ENCODE measurements around the gene LHFPL3. TPM values are rescaled to one million over a fixed set of nuclear protein-coding genes. Genes with fewer than 3 reads are reported as not detected.

LHFPL3 gene
- total RNA-seq, 2 donors from 2014 or later, result not detected

DNA sequence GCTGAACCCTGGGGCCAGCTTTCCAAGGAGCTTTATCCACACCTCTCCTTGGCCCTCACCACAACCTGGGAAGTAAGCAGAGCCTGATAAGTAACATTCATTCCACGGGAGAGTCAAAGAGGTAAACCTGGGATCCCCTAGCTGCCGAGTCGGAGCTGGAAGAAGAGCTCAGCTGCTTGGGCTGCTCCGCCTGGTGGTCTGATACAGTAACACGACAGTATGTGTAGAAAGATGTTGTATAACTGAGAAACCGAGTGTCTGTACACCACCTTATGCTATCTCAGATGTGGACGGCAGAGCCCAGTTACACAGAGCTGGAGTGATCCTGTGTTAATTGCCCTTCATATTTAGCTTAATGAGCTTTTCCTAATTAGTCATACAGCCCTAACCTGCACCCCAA lies 534.3 kb downstream of the LHFPL3 start:
- Mint-ChIP-seq H3K36me3 (ENCODE audit: insufficient read depth in 2 of 2) (peaks cover 1 to 3% of the 10 kb centered on the region in 2 donors), H3K27me3 (ENCODE audit: low read depth) (no peaks in the 10 kb centered on the region), H3K4me3 (no peak overlapping the region), H3K27ac (no peak overlapping the region), H3K4me1 (ENCODE audit: low read depth) (peaks cover 12% of the 10 kb centered on the region), H3K9me3 (peaks cover 1 to 4% of the 10 kb centered on the region in 2 donors)
- ATAC-seq (replicated peaks in 1 of 2) (no peak), DNase-seq (no peak)

DNA sequence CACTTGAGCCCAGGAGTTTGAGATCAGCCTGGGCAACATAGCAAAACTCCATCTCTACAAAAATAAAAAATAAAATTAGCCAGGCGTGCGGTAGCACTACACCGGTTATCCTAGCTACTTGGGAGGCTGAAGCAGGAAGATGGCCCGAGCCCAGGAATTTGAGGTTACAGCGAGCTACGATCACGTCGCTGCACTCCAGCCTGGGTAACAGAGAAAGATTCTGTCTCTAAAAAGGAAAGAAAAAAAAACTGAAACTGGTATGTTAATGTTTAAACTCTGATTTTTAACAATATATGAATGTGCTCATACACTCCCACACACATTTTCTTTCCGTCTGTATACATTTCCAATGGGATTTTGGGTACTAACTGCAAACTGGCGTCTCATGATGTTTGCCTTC lies 545.0 kb downstream of the LHFPL3 start:
- DNase-seq, result no peak
- H3K27ac Mint-ChIP-seq, result no peak overlapping the region
- ATAC-seq (replicated peaks in 1 of 2), result no peak
- H3K4me3 Mint-ChIP-seq, result no peak overlapping the region
- H3K27me3 Mint-ChIP-seq (ENCODE audit: low read depth), result peaks cover 7% of the 10 kb centered on the region
- H3K4me1 Mint-ChIP-seq (ENCODE audit: low read depth), result peaks cover 7% of the 10 kb centered on the region
- H3K9me3 Mint-ChIP-seq, result no peaks in the 10 kb centered on the region
- no peaks in the 10 kb centered on the region for H3K36me3 Mint-ChIP-seq (ENCODE audit: insufficient read depth in 2 of 2)

DNA sequence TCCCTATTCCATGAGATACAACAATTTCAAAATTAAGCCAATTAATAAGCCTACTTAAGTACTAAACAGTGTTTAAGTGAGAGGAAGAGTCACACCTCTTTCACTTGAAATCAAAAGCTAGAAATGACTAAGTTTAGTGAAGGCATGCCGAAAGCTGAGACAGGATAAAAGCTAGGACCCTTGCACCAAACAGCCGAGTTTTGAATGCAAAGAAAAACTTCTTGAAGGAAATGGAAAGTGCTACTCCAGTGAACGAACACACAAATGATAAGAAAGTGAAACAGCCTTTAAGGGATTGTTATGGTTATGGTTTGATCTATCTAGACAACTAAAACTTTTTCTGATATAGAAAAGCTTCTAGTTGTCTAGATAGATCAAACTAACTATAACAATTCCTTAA lies 550.2 kb downstream of the LHFPL3 start:
- ATAC-seq (replicated peaks in 1 of 2) (peak; percentile 73 to 79), DNase-seq (no peak)
- peaks cover 19% of the 10 kb centered on the region for H3K4me1 Mint-ChIP-seq (ENCODE audit: low read depth)
- peaks cover 7% of the 10 kb centered on the region for H3K27me3 Mint-ChIP-seq (ENCODE audit: low read depth)
- peak overlapping the region; percentile 41 to 74 for H3K4me3 Mint-ChIP-seq
- H3K9me3 Mint-ChIP-seq, result no peaks in the 10 kb centered on the region
- no peaks in the 10 kb centered on the region for H3K36me3 Mint-ChIP-seq (ENCODE audit: insufficient read depth in 2 of 2)
- H3K27ac Mint-ChIP-seq, result peak overlapping the region; percentile 27

GRCh38 chr7:104883248-104883717 lies 554.9 kb downstream of the LHFPL3 start:
- Mint-ChIP-seq H3K36me3 (ENCODE audit: insufficient read depth in 2 of 2) (no peaks in the 10 kb centered on the region), H3K4me3 (no peak overlapping the region), H3K9me3 (no peaks in the 10 kb centered on the region), H3K27me3 (ENCODE audit: low read depth) (peaks cover 11% of the 10 kb centered on the region), H3K27ac (no peak overlapping the region), H3K4me1 (ENCODE audit: low read depth) (peaks cover 21% of the 10 kb centered on the region)
- ATAC-seq (replicated peaks in 1 of 2) (peak in 1 of 2 donors; percentile 14), DNase-seq (no peak)

DNA sequence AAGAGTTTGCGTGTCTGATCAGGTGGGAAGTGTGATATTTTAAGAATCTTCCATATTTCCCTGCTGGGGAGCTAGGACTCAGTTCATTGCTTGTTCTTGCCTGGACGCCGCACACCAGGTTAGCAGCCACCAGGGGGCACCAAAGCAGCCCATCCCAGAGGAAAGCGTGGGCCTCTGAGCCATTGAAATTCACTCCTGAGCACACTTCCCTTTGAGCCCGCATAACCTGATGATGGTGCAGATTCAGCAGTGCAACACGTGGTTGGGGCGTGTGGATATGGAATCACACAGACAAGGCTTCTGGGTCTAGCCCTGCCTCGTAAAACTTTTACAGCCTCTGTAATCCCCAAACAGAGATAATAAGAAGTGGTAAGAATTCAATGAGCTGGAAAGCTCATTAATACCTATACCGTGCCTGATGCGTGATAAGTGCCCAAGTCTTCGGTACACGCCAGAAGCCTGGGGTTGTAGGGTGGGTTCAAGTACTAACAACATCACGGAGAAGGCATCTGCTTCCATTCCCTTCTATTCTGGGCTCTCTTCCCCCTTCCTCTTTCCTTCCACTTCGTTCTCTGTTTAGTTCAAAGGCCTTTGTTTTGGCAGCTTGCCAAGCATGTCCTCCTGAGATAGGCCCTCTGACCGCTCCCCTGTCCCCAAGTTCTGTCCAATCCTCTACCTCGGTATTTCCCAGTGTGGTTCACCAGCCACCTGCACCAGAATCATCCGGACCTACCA lies 555.5 kb downstream of the LHFPL3 start:
- Mint-ChIP-seq H3K4me1 (ENCODE audit: low read depth) (peaks cover 15% of the 10 kb centered on the region), H3K27ac (no peak overlapping the region), H3K9me3 (no peaks in the 10 kb centered on the region), H3K36me3 (ENCODE audit: insufficient read depth in 2 of 2) (no peaks in the 10 kb centered on the region), H3K27me3 (ENCODE audit: low read depth) (peaks cover 11% of the 10 kb centered on the region), H3K4me3 (no peak overlapping the region)
- DNase-seq (peak; percentile 70 to 78), ATAC-seq (replicated peaks in 1 of 2) (peak; percentile 76 to 86)

- ATAC-seq (replicated peaks in 1 of 2) (no peak), DNase-seq (no peak)
- H3K4me1 Mint-ChIP-seq (ENCODE audit: low read depth), result peaks cover 11% of the 10 kb centered on the region
- H3K4me3 Mint-ChIP-seq, result no peak overlapping the region
- no peak overlapping the region for H3K27ac Mint-ChIP-seq
- H3K36me3 Mint-ChIP-seq (ENCODE audit: insufficient read depth in 2 of 2), result no peaks in the 10 kb centered on the region
- peaks cover 11% of the 10 kb centered on the region for H3K27me3 Mint-ChIP-seq (ENCODE audit: low read depth)
- H3K9me3 Mint-ChIP-seq, result no peaks in the 10 kb centered on the region
These were observed 558.2 kb downstream of the LHFPL3 start for GRCh38 chr7:104886651-104887050.

GRCh38 chr7:104890216-104890615 lies 561.8 kb downstream of the LHFPL3 start:
- Mint-ChIP-seq H3K4me1 (ENCODE audit: low read depth) (no peaks in the 10 kb centered on the region), H3K27ac (no peak overlapping the region), H3K27me3 (ENCODE audit: low read depth) (peaks cover 9% of the 10 kb centered on the region), H3K4me3 (no peak overlapping the region), H3K36me3 (ENCODE audit: insufficient read depth in 2 of 2) (no peaks in the 10 kb centered on the region), H3K9me3 (no peaks in the 10 kb centered on the region)
- ATAC-seq (replicated peaks in 1 of 2) (no peak), DNase-seq (no peak)

DNA sequence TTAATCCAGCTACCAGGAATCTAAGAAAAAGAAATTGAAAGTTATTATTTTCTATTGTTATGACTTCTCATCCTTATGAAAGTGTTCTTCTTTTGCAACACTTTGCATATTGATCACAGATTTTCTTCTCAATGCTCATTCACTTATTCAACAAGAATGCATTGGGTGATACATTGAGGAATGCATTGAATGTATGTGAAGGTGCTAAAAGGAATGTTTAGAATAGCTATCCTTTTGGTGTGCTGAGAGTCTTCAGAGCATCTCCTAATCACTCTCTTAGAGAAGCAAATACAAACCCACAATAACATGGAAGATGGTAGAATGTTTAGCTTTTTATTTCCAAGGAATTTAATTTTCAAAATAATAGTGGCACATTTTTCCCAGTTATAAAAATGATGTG lies 563.5 kb downstream of the LHFPL3 start:
- no peak overlapping the region for H3K27ac Mint-ChIP-seq
- DNase-seq (no peak), ATAC-seq (replicated peaks in 1 of 2) (no peak)
- H3K27me3 Mint-ChIP-seq (ENCODE audit: low read depth), result no peaks in the 10 kb centered on the region
- no peaks in the 10 kb centered on the region for H3K9me3 Mint-ChIP-seq
- H3K4me3 Mint-ChIP-seq, result no peak overlapping the region
- H3K4me1 Mint-ChIP-seq (ENCODE audit: low read depth), result no peaks in the 10 kb centered on the region
- H3K36me3 Mint-ChIP-seq (ENCODE audit: insufficient read depth in 2 of 2), result no peaks in the 10 kb centered on the region

GRCh38 chr7:104894314-104894713 lies 565.9 kb downstream of the LHFPL3 start:
- Mint-ChIP-seq H3K9me3 (no peaks in the 10 kb centered on the region), H3K4me3 (no peak overlapping the region), H3K27me3 (ENCODE audit: low read depth) (peaks cover 3% of the 10 kb centered on the region), H3K27ac (no peak overlapping the region), H3K36me3 (ENCODE audit: insufficient read depth in 2 of 2) (no peaks in the 10 kb centered on the region), H3K4me1 (ENCODE audit: low read depth) (peaks cover 8% of the 10 kb centered on the region)
- DNase-seq (no peak), ATAC-seq (replicated peaks in 1 of 2) (no peak)

- Mint-ChIP-seq H3K36me3 (ENCODE audit: insufficient read depth in 2 of 2) (no peaks in the 10 kb centered on the region), H3K4me3 (no peak overlapping the region), H3K4me1 (ENCODE audit: low read depth) (peaks cover 8% of the 10 kb centered on the region), H3K27ac (no peak overlapping the region), H3K9me3 (no peaks in the 10 kb centered on the region), H3K27me3 (ENCODE audit: low read depth) (peaks cover 5% of the 10 kb centered on the region)
- ATAC-seq (replicated peaks in 1 of 2) (no peak), DNase-seq (no peak)
These were observed 566.5 kb downstream of the LHFPL3 start for GRCh38 chr7:104894726-104895521.

- Mint-ChIP-seq H3K4me3 (no peak overlapping the region), H3K27me3 (ENCODE audit: low read depth) (peaks cover 5% of the 10 kb centered on the region), H3K36me3 (ENCODE audit: insufficient read depth in 2 of 2) (no peaks in the 10 kb centered on the region), H3K4me1 (ENCODE audit: low read depth) (peaks cover 8% of the 10 kb centered on the region), H3K9me3 (no peaks in the 10 kb centered on the region), H3K27ac (no peak overlapping the region)
- ATAC-seq (replicated peaks in 1 of 2) (no peak), DNase-seq (no peak)
These were observed 567.3 kb downstream of the LHFPL3 start for GRCh38 chr7:104895522-104896236.

DNA sequence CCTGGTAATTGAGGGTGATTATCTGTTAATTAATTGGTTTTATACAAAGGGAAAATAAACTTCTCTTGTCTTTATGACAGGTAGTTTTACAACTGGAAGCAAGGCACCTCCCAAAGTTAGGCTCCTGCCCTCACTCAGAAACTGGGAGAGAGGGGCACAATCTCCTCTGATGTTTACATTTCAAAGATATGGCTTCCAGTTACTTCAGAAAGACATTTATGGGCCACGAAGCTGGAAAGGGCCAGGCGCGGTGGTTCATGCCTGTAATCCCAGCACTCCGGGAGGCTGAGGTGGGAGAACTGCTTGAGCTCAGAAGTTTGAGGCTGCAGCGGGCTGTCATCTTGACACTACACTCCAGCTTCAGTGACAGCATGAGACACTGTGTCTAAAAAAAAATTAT lies 570.0 kb downstream of the LHFPL3 start:
- no peak overlapping the region for H3K27ac Mint-ChIP-seq
- ATAC-seq (replicated peaks in 1 of 2), result no peak
- no peaks in the 10 kb centered on the region for H3K36me3 Mint-ChIP-seq (ENCODE audit: insufficient read depth in 2 of 2)
- DNase-seq, result no peak
- H3K27me3 Mint-ChIP-seq (ENCODE audit: low read depth), result peaks cover 5% of the 10 kb centered on the region
- H3K9me3 Mint-ChIP-seq, result no peaks in the 10 kb centered on the region
- H3K4me1 Mint-ChIP-seq (ENCODE audit: low read depth), result peaks cover 8% of the 10 kb centered on the region
- no peak overlapping the region for H3K4me3 Mint-ChIP-seq
